GM12874 (cell line): ENCODE measurements around the gene CAMK2D.

Experiments used
- CTCF ChIP-seq: IDR thresholded peaks from 2 replicates; pipeline ENCODE4 v1.5.1; 2011; ENCODE audit warnings: low read depth, mild to moderate bottlenecking, control low read depth, low read length, moderate library complexity; ENCODE audit not compliant: insufficient read depth

CAMK2D gene

DNA sequence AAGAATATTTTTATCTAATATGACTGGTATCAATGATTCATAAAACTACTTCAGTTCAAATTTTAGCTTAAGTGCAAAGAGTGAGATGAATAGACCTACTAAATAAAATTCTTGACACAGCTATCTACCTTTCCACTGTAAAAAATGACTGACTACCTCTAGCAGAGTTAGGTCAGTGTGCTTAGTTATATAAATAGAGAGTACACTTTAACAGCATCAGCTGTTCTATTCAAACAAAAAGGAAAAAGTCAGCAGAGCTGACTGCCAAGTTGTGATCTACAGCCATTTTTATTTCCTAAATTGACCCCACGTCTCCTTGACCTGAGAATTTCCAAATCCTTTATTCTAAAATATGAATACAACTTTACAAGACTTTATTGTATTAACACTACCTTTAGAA, 262.4 kb downstream of the CAMK2D start:
- no peak for TF ChIP-seq CTCF

DNA sequence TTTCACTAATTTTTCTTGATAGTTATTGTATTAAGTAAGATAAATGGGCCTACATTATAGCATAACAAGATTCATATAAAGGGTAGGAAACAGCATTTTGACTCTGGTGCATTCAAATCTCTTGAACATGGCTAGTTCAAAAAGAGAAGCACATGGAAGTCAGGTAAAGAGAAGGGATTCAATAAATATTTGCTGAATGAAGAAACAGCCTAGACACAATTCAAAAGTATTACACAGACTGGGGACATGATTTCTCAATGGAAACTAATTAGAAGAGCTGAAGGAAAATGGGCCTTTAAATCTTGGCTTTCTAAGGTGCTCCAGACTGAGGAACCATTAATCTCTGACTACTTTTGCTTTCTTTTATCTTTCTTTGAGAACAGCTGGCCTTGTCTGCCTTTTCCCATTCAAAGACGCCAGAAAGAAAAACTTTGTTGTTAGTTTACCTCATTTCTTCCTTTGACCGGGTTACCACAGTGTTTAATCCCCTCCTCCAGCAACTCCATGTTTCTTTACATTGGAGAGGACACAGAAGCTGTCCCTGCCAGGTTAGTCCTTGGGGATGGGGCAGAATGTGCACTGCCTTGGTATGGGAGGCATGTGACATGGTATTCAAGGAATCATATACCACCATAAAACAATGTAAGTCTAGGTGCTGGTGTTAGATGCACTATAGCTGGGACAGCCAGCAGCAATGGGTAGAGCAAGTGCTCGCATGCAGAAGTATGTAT, 264.2 kb downstream of the CAMK2D start:
- no peak for TF ChIP-seq CTCF

GRCh38 chr4:113496698-113497097, 264.8 kb downstream of the CAMK2D start:
- no peak for TF ChIP-seq CTCF

- TF ChIP-seq CTCF = no peak
These were observed 265.7 kb downstream of the CAMK2D start for GRCh38 chr4:113495790-113496189.

- no peak for TF ChIP-seq CTCF
These were observed 278.4 kb downstream of the CAMK2D start for GRCh38 chr4:113483131-113483530.

DNA sequence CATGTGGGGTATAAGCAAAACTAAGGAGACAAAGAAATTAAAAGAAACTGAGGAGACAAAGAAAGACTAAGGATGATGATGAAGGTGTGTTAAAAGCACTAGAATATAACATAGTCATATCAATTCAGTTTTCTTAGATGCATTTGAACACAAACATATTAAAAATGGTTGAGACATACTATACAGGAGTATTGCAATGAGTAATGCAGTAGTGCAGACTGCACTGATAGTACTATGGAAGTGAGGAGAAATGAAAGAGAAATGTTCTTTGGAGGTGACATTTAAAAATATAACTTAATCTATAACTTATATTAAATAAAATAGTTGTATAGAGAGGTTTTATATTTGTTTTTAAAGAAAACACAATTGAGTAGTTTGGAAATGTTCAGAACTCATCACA, 279.2 kb downstream of the CAMK2D start:
- TF ChIP-seq CTCF = no peak

GRCh38 chr4:113481820-113482219, 279.7 kb downstream of the CAMK2D start:
- TF ChIP-seq CTCF = no peak
